IPS-15b (cell line): ENCODE measurements around the gene C5orf47.

Experiments
- H3K27me3 ChIP-seq: one replicate; pipeline ENCODE4 v1.6.1; 2013; ENCODE audit warnings: low read length; ENCODE audit not compliant: control insufficient read depth, insufficient read depth
- H3K36me3 ChIP-seq: one replicate; pipeline ENCODE4 v1.6.1; 2013; ENCODE audit warnings: low read length; ENCODE audit not compliant: control insufficient read depth, insufficient read depth
- H3K4me1 ChIP-seq: one replicate; pipeline ENCODE4 v1.6.1; 2013; ENCODE audit warnings: mild to moderate bottlenecking, low read length; ENCODE audit not compliant: control insufficient read depth, insufficient read depth
- H3K4me3 ChIP-seq: one replicate; pipeline ENCODE4 v1.5.1; 2013; ENCODE audit warnings: low read depth, low read length
- H3K9ac ChIP-seq: one replicate; pipeline ENCODE4 v1.6.1; 2013; ENCODE audit warnings: low read depth, mild to moderate bottlenecking, low read length
- H3K9me3 ChIP-seq: one replicate; pipeline ENCODE4 v1.6.1; 2013; ENCODE audit warnings: mild to moderate bottlenecking, low read length; ENCODE audit not compliant: control insufficient read depth, insufficient read depth

C5orf47 gene

DNA sequence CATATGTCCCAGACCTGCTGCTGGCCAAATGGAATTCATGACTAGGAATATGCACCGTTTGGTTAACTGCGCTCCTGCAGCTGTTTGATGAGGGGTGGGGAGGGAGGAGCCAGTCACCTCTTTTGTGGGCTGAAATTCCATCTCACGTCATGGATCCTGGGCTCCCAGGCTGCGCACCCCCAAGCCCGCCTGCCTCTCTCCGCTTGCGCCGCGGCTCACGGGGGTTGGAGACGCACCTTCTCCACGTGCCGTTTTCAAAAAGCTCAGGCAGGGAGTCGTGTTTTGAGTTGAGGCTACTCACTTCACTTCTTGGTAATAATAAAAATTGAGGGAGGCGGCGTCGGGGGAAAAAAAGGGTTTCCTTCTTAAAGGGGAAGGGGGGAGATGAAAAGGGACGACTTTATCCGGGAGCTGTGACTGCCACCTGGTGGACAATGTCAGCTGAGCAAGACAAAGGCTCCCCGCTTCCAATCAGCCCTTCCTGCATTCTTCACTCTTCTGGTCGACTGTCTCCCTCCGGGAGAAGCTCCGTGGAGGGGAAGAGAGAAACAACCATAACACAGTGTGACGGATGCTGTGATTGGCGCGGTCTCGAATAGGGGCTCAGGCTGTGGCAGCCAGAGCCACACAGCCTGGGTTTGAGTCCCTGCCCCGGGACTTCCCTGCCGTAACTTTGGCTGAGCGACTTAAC is 15.9 kb upstream of the C5orf47 start:
- H3K4me3 ChIP-seq, result peak overlapping the region; percentile 70
- peak overlapping the region; percentile 61 for H3K9ac ChIP-seq
- no peaks in the 10 kb centered on the region for H3K27me3 ChIP-seq
- H3K4me1 ChIP-seq, result peaks cover 19% of the 10 kb centered on the region
- H3K9me3 ChIP-seq, result no peaks in the 10 kb centered on the region
- H3K36me3 ChIP-seq, result no peaks in the 10 kb centered on the region

DNA sequence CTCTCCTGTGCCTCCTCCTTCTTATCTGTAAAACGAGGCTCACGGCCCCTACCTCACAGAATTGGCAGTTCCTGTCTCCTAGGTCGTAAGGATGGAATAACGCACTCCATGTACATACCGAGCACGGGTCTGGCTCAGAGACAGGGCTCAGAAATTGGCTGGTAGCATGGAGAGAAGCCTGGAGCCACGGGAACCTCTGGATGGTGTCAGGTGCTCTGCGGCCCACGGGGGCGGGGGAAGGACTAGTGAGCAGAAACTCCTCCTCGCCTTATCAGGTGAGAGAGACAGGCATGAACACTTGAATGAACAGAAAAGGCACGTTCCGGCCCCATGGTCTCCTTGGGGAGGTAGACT is 15.4 kb upstream of the C5orf47 start:
- Histone ChIP-seq H3K27me3 (no peaks in the 10 kb centered on the region), H3K9me3 (no peaks in the 10 kb centered on the region), H3K36me3 (no peaks in the 10 kb centered on the region), H3K4me1 (peaks cover 17% of the 10 kb centered on the region), H3K4me3 (peak overlapping the region; percentile 70), H3K9ac (peak overlapping the region; percentile 61)

DNA sequence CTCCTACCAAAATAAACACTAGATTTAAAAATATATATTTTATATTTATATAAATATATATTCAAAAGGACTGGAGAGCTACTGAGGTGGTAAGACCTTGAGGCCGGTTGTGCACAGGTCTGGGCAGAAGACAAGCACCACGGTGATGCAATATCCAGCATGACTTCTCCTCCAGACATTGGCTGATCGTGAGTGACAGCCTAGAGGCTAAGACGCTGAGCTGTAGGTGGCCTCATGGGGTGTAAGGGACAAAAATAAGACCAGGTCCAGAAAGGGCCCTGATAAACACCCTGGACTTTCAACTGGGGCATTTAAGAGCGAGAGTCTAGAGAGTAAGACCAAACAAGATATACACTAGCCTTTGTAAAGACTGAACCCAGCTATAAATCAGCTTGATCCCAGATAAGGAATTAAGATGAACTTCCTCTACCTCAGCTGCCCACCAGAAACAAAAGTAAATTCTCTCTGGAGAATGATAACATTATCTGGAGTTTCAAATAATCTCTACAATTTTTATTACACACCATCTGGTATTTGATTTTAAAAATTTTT is 14.2 kb upstream of the C5orf47 start:
- Histone ChIP-seq H3K9me3 (no peaks in the 10 kb centered on the region), H3K27me3 (no peaks in the 10 kb centered on the region), H3K4me3 (no peak overlapping the region), H3K4me1 (peaks cover 8% of the 10 kb centered on the region), H3K36me3 (no peaks in the 10 kb centered on the region), H3K9ac (no peak overlapping the region)

DNA sequence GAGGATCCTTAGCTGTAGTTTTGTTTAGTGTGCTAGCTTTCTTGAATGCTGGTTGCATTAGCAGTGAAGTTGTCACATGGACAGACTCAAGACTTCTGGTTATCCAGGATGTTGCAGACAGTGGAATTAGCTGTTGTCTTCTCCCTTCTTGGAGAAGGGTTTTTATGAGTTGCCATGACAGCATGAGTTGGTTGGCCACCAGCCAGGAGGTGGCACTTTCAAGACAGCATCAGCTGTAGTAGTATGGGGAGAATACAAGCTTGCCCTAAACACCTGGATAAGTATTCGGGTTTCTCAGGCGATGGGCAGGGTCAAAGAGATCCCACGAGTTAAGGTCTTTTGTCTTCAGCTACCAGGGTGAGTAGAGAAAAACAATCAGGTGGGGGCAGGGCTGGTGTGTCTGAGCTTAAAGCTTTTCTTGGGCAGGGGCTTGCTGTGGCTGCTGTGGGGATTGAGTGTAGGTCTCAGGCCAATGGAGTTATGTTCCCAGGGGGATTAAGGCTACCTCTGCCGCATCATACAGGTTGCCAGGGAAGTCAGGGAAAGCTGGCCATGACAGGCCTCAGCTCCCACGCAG is 7.7 kb upstream of the C5orf47 start:
- Histone ChIP-seq H3K36me3 (no peaks in the 10 kb centered on the region), H3K4me1 (peaks cover 10% of the 10 kb centered on the region), H3K9ac (peak overlapping the region; percentile 37), H3K27me3 (no peaks in the 10 kb centered on the region), H3K4me3 (no peak overlapping the region), H3K9me3 (no peaks in the 10 kb centered on the region)

DNA sequence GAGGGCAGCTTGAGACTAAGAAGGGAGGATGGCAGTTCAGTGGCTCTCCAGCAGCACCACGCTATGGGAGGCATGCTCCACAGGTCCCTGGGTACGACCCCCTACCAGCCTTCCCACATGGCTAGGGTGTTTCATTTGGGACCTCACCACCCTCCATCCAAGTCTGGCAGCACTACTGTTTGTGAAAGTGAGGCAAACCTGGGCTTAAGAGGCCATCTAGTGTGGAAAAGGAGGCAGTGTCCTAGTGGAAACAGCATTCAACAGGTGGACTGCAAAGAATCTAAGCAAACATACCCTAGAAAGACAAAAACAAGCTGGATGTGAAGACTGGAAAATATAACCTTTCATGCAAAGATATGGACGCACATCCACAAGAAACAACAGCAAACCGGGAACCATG is 4.8 kb upstream of the C5orf47 start:
- H3K27me3 ChIP-seq, result no peaks in the 10 kb centered on the region
- peaks cover 10% of the 10 kb centered on the region for H3K4me1 ChIP-seq
- H3K36me3 ChIP-seq, result no peaks in the 10 kb centered on the region
- no peaks in the 10 kb centered on the region for H3K9me3 ChIP-seq
- no peak overlapping the region for H3K4me3 ChIP-seq
- no peak overlapping the region for H3K9ac ChIP-seq

- H3K9ac ChIP-seq, result no peak overlapping the region
- H3K9me3 ChIP-seq, result no peaks in the 10 kb centered on the region
- H3K27me3 ChIP-seq, result no peaks in the 10 kb centered on the region
- H3K4me3 ChIP-seq, result no peak overlapping the region
- no peaks in the 10 kb centered on the region for H3K4me1 ChIP-seq
- H3K36me3 ChIP-seq, result no peaks in the 10 kb centered on the region
Measured at GRCh38 chr5:173989432-173990082, 587 bp downstream of the C5orf47 start.

- Histone ChIP-seq H3K9ac (no peak overlapping the region), H3K4me3 (no peak overlapping the region), H3K9me3 (no peaks in the 10 kb centered on the region), H3K36me3 (no peaks in the 10 kb centered on the region), H3K27me3 (no peaks in the 10 kb centered on the region), H3K4me1 (no peaks in the 10 kb centered on the region)
Measured at GRCh38 chr5:173997331-173997730, 8.4 kb downstream of the C5orf47 start.

GRCh38 chr5:173998531-173998930 is 9.6 kb downstream of the C5orf47 start:
- no peak overlapping the region for H3K4me3 ChIP-seq
- H3K4me1 ChIP-seq, result no peaks in the 10 kb centered on the region
- no peak overlapping the region for H3K9ac ChIP-seq
- no peaks in the 10 kb centered on the region for H3K36me3 ChIP-seq
- no peaks in the 10 kb centered on the region for H3K9me3 ChIP-seq
- no peaks in the 10 kb centered on the region for H3K27me3 ChIP-seq

DNA sequence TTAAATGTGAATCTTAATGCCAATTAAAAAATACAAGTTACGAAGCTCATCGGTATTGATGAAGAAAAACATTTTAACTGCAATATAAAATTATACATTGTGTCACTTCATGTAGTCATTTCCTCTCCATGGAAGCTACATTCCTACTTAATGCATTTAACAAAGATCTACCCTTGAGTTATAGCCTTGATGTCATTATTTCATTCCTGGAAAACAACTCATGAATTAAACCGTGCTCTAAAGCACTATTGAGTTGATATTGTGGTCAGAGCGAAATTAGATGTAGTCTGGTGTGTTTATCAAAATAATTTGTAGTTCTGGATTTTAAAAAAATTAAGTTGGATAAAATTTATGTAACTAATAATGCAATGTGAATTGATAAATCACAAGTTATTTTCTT is 11.1 kb downstream of the C5orf47 start:
- H3K9ac ChIP-seq, result no peak overlapping the region
- no peaks in the 10 kb centered on the region for H3K9me3 ChIP-seq
- H3K27me3 ChIP-seq, result no peaks in the 10 kb centered on the region
- H3K4me1 ChIP-seq, result no peaks in the 10 kb centered on the region
- H3K36me3 ChIP-seq, result no peaks in the 10 kb centered on the region
- H3K4me3 ChIP-seq, result no peak overlapping the region

GRCh38 chr5:174003795-174004194 is 14.8 kb downstream of the C5orf47 start:
- H3K4me1 ChIP-seq, result no peaks in the 10 kb centered on the region
- H3K27me3 ChIP-seq, result no peaks in the 10 kb centered on the region
- no peaks in the 10 kb centered on the region for H3K9me3 ChIP-seq
- H3K9ac ChIP-seq, result no peak overlapping the region
- H3K4me3 ChIP-seq, result no peak overlapping the region
- no peaks in the 10 kb centered on the region for H3K36me3 ChIP-seq

GRCh38 chr5:174008922-174009321 is 20.0 kb downstream of the C5orf47 start:
- Histone ChIP-seq H3K36me3 (no peaks in the 10 kb centered on the region), H3K9me3 (no peaks in the 10 kb centered on the region), H3K4me1 (no peaks in the 10 kb centered on the region), H3K4me3 (no peak overlapping the region), H3K27me3 (no peaks in the 10 kb centered on the region), H3K9ac (no peak overlapping the region)

DNA sequence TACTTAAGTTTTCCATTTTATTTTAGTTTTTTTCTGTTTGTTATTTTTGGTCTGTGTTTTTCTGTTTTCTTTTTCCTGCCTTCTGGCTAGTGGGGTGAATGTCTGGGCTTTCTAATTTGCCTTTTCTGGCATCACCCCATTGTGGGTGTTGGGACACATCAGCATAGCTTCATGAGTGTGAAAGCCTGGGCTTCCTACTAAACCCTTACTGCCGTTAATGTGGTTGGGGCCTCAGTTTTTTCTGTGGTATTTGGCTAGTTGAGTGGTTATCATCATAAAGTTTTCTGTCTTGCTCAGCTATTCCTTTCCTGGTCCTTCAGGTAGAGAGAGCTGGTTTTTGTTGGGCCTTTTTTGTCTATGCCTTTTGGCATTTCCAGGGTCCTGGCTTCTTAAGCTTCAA is 21.4 kb downstream of the C5orf47 start:
- Histone ChIP-seq H3K27me3 (no peaks in the 10 kb centered on the region), H3K36me3 (no peaks in the 10 kb centered on the region), H3K9ac (no peak overlapping the region)

More for the DNA sequence above, 21.4 kb downstream of the C5orf47 start:
- Histone ChIP-seq H3K9me3 (no peaks in the 10 kb centered on the region), H3K4me3 (no peak overlapping the region), H3K4me1 (no peaks in the 10 kb centered on the region)
